GM19455 (cell line): ENCODE data around the gene ESPN.

Source experiments
- ATAC-seq: cut with Tn5 transposase; IDR thresholded peaks from one replicate; pipeline ENCODE4 v1.9.1; 2021; ENCODE audit not compliant: unreplicated experiment

ESPN gene

DNA sequence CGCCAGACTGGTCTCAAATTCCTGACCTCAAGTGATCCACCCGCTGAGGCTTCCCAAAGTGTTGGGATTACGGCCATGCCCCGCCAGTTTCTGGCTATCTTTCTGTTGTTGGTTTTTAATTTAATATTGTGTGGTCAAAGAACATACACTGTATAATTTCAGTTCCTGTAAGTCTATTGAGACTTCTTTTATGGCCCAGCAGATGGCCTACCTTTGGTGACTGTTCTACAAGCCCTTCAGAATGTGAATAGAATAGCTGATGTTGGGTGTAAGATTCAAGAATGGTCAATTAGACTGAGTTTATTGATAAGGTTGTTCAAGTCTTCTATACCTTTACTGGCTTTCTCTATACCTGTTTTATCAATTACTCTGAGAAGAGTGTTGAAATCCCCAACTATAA, 15.5 kb upstream of the ESPN start:
- no peak for ATAC-seq

GRCh38 chr1:6409733-6410132, 14.8 kb upstream of the ESPN start:
- no peak for ATAC-seq

- ATAC-seq: no peak
Measured at GRCh38 chr1:6410248-6410893, 14.2 kb upstream of the ESPN start.

- ATAC-seq: no peak
Measured at GRCh38 chr1:6412896-6413295, 11.7 kb upstream of the ESPN start.

DNA sequence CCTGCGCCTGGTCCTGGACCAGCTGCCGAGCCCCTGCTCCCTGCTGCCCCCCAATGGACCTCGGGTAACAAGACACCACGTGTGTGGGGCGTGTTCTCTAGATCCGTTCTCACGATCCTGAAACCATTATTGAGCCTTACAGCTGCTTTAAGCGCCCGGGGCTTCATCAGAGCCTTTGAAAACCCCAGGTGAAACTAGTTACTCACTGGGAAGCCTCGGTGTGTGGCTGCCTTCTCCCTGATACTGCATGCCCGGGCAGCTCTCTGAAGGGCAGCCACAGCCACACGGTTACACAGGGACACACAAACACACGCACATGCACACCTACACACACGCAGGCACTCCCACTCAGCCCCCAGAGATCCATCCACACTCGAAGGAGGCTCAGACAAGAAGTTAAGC, 10.1 kb upstream of the ESPN start:
- peak; percentile 78 for ATAC-seq

DNA sequence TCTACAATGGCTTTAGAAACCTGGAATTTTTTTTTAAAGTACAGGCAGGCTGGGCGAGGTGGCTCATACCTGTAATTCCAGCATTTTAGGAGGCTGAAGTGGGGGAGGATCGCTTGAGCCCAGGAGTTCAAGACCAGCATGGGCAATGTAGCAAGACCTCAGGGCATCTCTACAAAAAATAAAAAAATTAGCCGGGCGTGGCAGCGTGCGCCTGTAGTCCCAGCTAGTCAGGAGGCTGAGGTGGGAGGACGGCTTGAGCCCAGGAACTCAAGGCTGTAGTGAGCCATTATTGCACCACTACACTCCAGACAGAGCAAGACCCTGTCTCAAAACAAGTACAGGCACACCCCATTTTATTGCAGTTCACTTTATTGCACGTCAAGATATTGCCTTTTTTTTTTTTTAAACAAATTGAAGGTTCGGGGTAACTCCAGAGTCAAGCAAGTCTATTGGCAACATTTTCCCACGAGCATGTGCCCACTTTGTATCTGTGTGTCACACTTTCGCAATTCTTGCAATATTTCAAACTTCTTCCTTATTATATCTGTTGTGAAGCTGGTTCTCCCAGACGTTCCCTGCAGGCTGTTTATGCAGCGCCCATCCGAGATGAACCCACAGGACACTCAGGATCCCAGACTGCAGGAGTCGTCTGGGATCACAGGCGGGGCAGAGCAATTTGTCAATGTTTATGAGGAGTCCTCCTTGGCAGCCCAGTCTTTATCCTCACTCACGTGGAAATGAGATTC, 9.5 kb upstream of the ESPN start:
- ATAC-seq: no peak

- ATAC-seq: no peak
Measured at GRCh38 chr1:6416295-6416656, 8.3 kb upstream of the ESPN start.

GRCh38 chr1:6416906-6417305, 7.7 kb upstream of the ESPN start:
- no peak for ATAC-seq

DNA sequence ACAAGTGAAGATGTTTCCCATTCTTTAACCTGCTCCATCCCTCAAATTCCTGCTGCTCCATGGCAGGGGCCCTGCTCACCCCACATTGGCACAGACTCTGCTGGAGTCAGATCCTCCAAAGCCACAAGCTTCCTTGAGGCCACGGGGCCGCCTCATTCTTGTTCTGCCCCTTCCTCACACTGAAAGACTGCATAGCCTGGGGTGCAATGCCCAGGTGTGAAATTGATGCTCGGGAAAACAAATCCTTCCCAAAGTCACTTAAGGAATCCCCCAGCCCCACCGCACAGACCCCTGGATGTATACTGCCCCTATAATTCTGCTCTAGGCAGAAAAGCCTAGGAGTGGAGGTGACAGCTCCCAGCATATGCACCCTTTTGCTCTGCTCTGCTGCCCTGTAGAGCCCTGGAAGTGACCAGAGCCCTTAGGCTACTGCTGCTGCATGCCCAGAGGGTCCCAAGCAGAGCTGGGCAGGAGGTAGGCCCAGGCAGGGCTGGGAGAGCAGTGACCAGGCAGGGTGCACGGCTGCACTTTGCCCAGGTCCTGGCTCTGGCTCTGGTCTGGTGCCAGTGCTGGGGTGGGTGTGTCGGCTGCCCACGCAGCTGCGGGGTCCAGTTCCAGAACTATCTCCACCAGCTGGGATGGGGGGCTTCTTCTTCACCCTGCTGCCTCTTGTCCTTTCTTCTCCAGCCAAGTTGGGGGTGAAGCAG, 6.5 kb upstream of the ESPN start:
- no peak for ATAC-seq

- no peak for ATAC-seq
Measured at GRCh38 chr1:6418668-6419396, 5.7 kb upstream of the ESPN start.

DNA sequence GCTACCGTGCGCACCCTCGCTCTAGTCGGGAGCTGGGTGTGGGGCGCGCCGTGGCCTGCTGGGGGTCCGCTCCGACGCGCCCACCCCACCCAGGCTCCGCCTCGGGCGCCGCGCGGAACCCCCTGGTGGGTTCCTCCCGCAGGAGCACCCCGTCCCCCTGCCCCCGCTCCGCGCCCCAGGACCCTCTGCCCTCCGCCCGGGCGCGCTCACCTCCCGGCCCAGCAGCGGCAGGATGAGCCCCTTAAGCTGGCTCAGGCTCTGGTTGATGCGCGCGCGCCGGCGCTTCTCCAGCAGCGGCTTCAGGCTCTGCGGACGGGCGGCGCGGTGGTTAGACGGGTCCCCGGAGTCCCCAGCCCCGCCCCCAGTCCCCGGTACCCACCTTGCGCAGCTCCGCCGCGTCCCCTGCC, 5.2 kb upstream of the ESPN start:
- no peak for ATAC-seq

GRCh38 chr1:6419804-6420453, 4.6 kb upstream of the ESPN start, which contains the start of gene HES2:
Gene HES2, minus strand, starts transcription at chr1:6419919. Its CDS starts 99 bp downstream, at chr1:6419820.
- ATAC-seq: no peak

- no peak for ATAC-seq
Measured at GRCh38 chr1:6420454-6421042, 4.0 kb upstream of the ESPN start.

DNA sequence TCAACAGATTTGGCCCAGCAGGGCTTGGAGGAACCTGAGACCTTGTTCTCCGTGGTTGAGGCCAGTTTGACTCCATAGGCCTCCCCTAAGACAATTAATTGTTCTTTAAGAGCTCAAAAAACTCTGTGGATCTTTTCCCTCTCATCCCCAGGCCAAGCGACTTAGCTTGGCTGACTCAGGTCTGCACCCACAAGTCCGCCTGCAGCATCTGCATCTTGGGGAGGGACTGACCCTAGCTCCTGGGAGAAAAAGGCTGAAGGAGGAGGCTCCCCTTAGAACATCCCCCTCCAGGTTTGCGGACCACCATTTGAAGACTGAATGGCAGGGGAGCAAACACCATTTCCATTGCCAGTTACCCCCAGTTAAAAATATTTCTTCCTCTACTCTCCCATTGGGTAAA, 3.3 kb upstream of the ESPN start:
- no peak for ATAC-seq

- ATAC-seq: no peak
Measured at GRCh38 chr1:6423321-6423999, 1.1 kb upstream of the ESPN start.

GRCh38 chr1:6424000-6424565, 493 bp upstream of the ESPN start:
- ATAC-seq: no peak

DNA sequence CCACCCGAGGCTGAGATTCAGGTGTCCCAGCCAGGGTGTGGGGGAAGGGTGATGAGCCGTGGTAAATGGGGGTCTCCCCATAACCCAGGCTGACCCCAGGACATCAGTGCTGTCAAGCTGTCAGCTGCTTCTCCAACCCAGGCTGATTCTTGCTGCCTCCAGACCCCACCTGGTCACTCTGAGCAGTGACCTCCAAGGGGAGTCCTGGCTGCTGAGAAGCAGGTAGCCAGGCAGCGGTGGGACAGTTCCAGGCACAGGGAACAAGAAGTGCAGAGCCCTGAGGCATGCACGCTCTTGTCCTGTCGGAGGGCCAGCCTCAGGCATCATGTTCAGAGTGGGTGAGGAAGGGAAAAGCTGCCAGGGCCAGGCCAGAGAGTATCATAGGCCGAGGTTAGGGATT, 1.1 kb downstream of the ESPN start:
- no peak for ATAC-seq

GRCh38 chr1:6426277-6426971, 1.8 kb downstream of the ESPN start:
- no peak for ATAC-seq

DNA sequence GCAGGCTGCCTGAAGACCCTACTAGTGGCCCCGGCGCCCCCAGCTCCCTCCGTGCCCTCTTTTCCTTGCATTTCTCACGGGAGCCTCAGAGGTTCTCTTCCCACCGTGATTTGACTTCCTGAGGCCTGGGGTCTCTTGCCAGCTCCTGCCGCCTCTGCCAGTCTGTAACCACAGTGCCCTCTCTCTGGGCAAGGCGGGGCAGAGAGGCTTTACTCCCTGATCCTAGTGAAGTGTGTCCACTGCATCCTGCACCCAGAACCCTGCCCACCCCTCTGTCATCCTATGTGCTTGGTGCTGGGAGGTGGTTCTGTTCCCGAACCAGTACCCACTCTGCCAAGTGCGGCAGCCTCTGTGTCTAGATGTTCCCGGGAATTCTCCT, 2.4 kb downstream of the ESPN start:
- ATAC-seq: no peak
